Suprapubic skin (tissue), 2 donors: ENCODE data around the gene EGF.

ENCODE experiments used
- EP300 ChIP-seq: sonication (generic); formaldehyde crosslinking; IDR thresholded peaks from one replicate; pipeline ENCODE4 v1.6.1; 2017; ENCODE audit warnings: antibody characterized with exemption
- POLR2A ChIP-seq, 2 donors: fragments of 450-650 bp; IDR thresholded peaks; one replicate each; pipeline ENCODE4 v1.6.1; 2017; ENCODE audit warnings: antibody characterized with exemption in 2 of 2, mild to moderate bottlenecking in 2 of 2, moderate library complexity in 2 of 2

DNA sequence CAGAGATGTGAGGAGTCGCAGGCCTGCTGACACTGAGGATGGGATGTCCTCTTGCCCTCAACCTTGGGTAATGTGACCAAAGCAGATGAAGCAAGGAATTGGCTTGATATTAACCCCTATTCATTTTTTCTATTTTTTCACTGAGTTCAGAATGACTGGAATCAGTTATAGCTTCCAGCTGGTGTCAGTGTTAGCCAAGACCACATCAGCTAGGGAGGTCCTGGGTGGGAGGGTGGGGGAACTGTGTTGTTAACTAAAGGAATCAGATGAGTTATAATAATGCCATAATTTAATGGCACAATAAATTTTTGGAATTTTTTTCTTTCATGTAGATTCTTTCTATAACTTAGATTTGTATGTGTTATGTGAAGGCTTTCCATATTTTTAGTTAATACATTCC, 91.9 kb downstream of the EGF start:
- TF ChIP-seq POLR2A (IDR thresholded peaks at IDR 0.05) (no peak), EP300 (no peak)
